IPS-11a (cell line): ENCODE data around the gene MRPL20.
"Not testable (repeated sequence)": the region's sequence is repeated elsewhere in the genome, so short reads cannot be mapped to it uniquely, and the experiment has no call there.

Source experiments
- H3K4me3 ChIP-seq: one replicate; pipeline ENCODE4 v1.5.1; 2013; ENCODE audit warnings: low read depth, low read length, control low read depth

Gene MRPL20

DNA sequence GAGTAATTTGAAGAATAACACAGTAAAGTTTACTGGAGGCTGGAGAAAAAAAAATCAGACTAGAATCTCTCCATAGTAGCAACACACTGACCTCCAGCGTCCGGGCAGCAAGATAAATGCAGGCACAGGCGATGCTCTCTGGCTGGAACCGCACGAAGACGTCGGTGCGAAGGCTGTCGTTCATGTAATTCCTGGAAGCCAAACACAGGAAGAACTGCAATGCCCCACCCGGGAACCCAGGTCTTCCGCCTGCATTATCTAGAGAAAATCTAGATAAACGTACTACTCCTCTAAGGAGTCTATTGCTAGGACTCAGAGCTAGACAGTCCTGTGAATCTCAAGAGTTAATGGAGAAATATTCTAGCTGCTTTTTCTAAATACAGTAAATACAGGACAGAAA is 16.4 kb downstream of the MRPL20 start:
- no peak overlapping the region for H3K4me3 ChIP-seq

DNA sequence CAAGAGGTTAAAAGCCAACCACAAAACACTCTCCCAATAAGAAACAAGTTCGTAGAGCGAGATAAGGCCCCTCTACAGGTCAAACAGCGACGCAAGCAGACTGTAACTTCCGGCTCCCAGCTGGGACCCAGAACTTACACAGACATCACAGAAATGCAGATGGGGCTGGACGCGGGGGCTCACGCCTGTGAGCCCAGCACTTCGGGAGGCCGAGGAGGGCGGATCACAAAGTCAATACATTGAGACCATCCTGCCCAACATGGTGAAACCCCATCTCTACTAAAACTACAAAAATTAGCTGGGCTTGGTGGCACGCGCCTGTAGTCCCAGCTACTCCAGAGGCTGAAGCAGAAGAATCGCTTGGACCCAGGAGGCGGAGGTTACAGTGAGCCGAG is 19.0 kb downstream of the MRPL20 start:
- H3K4me3 ChIP-seq = no peak overlapping the region

DNA sequence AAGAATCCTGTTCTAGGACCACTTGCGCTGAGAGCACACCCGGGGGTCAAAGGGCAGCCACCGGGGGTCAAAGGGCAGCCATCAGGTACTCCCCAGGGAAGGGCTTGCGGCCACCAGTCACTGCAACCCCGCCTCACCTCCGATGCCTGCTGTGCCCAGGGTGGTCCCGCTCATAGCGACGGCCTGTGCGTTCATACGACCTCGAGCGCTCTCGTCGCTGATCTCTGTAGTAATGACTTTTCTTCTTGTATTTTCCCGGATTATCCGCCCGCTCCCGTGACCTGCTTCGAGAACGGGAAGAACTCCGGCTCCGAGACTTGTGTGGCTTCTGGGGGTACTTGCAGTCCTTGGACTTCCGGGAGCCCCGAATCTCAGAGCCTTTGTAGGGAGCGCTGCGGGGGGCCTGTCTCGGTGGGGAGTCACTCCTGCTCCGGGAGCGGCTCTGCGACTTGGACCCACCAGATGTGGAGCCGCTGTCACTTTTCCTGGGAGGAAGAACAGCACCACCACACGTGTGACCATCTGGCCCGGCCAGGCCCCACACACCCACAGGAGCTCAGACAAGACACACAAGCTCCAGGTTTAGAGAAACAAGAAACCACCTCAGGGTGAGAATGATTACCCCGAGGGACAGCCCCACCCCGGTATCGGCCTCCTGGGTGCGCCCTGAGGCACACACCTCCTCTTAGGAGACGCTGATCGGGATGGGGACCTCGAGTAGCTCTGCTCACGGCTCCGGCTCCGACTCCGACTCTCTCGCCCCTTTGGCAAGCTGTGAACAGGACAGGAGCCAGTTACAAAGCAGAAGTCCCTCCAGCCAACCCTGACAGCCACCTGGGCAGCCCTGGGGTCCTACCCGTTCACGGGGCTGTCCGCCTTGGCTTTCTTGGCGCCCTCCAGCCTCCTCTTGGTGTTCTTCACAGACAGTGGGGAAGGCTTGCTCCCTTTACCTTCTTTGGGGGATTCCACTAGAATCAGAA is 19.7 kb downstream of the MRPL20 start:
- H3K4me3 ChIP-seq = no peak overlapping the region

DNA sequence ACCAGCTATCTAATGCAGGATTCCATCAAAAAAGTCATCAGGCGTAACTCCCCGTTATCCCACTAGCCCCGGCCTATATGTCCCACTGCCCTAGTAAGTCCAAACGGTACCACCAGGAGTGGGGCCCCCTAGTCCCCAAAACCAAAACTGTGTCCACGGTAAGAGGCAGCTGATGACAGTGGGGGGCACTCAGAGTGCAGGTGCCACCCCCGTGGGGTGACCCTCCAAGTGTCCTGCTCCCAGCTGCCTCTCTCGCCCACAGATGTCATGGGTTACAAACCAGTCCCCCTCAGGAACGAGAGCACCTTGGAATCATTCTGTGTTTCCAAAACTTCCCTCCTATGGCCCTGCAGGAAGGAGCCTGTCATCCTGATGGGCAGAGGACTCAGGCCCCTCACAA is 21.2 kb downstream of the MRPL20 start:
- no peak overlapping the region for H3K4me3 ChIP-seq

GRCh38 chr1:1385339-1385738 is 21.8 kb downstream of the MRPL20 start:
- not testable (repeated sequence) for H3K4me3 ChIP-seq

GRCh38 chr1:1381294-1381693 is 25.8 kb downstream of the MRPL20 start:
- H3K4me3 ChIP-seq = no peak overlapping the region

- no peak overlapping the region for H3K4me3 ChIP-seq
Measured at GRCh38 chr1:1380860-1381259, 26.2 kb downstream of the MRPL20 start.

- no peak overlapping the region for H3K4me3 ChIP-seq
Measured at GRCh38 chr1:1377540-1378205, 29.4 kb downstream of the MRPL20 start.

DNA sequence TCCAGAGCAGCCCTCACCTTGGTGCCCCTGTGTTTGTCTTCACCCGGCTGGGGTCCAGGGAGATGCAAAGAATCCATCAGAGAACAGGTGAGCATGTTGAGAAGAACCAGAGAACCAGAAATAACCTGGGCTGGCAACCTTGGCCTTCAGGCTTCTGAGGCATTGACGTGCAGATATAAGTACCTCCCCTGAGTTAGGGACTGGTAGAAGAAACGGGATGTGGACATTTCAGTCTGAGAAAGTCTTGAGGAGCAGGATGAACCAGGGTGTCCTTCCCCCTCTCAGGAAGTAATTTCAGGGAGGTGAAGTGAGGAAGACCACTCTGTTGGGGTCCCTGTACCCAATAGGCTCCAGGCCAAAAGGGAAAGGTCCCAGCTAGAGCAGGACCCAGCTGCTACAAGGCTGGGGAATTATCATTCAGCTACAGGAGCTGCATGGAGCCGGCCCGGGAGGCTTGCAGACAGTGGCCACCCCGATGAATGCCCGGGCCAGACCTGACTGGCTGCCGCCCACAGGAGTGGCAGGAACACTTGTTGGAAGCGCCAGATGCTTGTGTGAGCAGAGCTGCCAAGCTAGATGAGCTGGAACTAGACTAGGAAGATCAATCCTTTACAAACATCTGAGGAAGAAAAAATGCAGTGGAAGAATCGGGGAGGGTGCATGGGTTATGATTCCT is 30.4 kb downstream of the MRPL20 start:
- H3K4me3 ChIP-seq = no peak overlapping the region

GRCh38 chr1:1374929-1375662 is 32.0 kb downstream of the MRPL20 start, which contains the start of gene AURKAIP1:
Gene AURKAIP1 (minus strand): TSS chr1:1375207. CDS start chr1:1374756, 451 bp downstream.
- H3K4me3 ChIP-seq = peak within 1 kb of the TSS; percentile 87

DNA sequence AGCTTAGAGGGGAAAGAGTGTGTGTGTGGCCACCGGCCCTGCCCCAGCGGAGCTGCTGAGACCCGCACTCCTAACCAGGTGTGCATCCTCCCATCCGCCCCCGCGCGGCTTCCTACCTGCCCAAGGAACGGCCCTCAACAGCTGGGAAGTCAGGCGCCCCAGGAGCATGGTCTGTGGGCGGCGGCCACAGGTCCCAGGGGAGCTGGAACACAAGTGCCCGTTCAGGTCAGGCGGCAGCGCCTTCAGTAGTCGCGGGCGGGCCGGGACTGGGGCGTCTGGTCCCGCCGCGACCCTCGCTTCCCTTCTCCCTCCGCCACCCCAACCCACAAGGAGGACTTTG is 32.5 kb downstream of the MRPL20 start:
- peak overlapping the region; percentile 87 for H3K4me3 ChIP-seq

DNA sequence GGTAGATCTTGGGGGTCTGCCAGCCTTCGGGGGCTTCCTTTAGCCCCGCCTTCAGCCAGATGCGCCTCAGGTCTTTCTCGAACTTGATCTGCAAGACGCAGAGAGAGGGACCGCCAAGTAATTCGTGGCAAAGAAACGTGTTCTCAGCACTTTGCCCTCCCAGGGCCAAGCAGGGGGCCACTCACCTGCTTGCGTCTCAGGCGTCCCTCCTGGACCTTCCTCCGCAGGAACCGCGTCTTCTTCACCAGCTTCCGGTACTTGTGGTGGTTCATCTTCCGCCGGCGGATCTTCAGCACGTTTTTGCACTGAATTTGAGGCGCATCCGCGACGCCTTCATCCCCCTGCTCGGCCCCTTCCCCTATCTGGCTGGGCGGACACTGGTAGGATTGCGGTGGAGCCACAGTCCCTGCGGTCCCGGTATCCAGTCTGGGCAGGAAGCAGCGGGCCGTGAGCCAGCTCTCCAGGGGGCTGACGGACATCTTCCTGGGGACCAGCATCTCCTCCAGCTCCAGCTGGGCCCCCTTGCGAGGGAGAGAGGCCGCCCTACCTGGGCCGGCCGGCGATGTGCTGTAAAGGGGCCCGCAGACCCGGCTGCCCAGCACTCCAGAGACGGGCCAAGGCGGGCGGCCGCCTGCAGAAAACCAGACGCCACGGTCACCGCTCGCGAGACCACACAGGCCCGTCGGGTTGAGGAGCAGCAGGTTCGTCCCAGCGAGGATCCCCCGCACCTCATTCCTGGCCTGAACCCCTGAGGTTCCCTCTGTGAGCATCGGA is 33.1 kb downstream of the MRPL20 start:
- H3K4me3 ChIP-seq = peak overlapping the region; percentile 87

- no peak overlapping the region for H3K4me3 ChIP-seq
Measured at GRCh38 chr1:1373051-1373814, 33.9 kb downstream of the MRPL20 start.

DNA sequence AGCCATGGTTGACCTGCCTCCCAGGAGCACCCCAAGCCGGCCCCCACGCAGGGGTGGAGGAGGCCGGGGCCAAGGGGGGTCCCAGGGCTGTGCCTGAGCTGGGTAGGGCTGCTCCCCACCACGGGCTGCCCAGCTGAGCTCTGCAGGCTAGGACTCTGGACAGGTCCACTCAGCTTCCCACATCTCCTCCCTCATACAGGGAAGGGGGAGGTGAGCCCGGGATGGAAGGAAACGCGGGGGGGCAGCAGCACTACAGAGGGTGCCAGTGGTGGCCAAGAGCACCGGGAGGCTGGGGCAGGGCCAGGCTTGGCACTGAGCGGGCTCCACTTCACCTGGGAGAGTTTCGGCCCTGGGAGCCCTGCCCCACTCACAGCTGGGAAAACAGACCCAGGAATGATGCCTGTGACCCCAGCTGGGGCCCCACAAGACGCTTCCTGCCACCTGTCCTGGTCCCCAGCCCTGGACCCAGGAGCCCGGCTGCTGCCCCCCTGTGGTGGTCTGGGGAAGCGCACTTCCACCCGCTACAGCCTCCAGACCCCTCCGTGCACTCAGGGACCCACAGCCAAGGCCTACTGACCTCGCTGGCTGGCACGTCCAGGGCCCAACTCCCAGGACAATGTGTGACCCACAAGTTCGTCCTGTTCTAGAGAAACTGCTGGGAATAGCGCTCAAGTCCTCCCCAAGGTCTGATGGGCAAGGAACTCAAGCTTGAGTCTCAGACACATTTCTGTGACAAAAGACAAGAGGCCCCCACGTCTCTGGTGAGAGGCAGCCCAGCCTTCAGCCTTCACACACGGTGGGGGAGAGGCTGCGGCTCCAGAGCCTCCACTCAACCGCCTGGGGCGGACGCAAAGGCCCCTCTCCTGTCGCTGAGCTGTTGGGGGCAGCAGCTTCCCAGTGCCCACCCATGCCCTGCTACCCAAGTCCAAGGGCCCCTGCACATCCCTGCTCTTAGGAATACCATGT is 35.1 kb downstream of the MRPL20 start:
- no peak overlapping the region for H3K4me3 ChIP-seq

GRCh38 chr1:1371364-1371745 is 35.7 kb downstream of the MRPL20 start:
- H3K4me3 ChIP-seq = no peak overlapping the region

DNA sequence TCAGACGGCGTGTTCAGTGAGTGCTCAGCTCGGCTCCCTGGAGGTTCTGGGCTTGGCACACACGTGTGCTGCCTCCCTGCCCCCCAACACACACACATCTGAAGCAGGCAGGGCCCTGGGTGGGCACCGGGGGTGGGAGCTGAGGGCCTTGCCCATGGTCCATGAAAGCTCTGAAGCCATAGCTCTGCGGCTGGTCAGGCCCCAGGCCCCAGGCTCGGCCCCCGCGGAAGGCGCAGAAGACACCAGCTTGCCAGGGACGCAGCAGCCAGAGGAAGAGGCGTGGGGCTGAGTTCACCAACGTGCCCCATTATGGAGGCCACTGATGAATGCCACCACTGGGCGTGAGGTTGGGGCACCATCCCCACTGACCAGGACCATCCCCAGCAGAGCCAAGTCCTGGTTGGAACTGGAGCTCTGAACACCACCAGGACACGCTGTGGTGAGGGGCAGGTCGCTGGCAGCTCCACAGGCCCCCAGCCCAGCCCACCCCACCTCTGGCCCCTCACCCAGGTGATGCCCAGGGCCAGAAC is 36.3 kb downstream of the MRPL20 start:
- no peak overlapping the region for H3K4me3 ChIP-seq

- not testable (repeated sequence) for H3K4me3 ChIP-seq
Measured at GRCh38 chr1:1370094-1370493, 37.0 kb downstream of the MRPL20 start.

GRCh38 chr1:1367315-1367714 is 39.8 kb downstream of the MRPL20 start:
- no peak overlapping the region for H3K4me3 ChIP-seq
